ENCODE data around the gene TST.
A peak's percentile ranks its signal among the peaks of the same experiment; 100 is the strongest.

Gene TST

DNA sequence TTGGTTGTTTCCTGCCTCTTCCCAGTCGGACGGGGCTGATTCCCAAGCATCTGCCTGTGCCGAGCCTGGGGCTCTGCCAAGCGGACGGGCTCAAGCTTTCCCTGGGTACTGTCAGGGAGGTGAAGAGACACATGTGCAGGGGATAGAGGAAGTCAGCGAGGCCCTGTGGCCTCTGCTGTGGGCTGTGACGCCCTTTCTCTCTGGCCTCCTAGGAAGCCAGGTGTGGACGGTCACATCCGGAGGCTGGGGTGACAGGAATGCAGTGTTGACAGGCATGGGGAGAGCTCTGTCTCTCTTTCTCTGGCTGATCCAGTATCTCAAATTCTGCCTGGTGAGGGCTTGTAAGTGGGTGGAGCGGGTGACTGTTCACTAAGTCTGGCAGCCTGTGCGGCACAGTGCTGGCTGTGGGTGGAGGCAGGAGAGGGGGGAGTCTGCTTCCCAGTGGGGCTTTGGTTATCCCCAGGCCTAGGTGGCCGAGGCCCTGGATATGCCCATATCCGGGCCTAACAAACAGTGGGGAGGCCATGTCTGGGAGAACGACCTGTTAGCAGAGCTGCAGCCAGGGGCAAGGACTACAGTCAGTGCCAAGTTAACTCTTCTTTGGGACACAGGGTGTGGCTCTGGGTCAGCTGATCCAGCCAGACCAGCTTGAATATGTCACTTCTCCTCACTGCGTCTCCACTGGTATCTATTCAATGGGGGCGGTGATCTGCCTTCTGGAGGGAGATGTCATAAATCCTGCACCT is 34.2 kb upstream of the TST start:
- no peak for DNase-seq (ENCODE audit: low read depth in 2 of 2)

DNA sequence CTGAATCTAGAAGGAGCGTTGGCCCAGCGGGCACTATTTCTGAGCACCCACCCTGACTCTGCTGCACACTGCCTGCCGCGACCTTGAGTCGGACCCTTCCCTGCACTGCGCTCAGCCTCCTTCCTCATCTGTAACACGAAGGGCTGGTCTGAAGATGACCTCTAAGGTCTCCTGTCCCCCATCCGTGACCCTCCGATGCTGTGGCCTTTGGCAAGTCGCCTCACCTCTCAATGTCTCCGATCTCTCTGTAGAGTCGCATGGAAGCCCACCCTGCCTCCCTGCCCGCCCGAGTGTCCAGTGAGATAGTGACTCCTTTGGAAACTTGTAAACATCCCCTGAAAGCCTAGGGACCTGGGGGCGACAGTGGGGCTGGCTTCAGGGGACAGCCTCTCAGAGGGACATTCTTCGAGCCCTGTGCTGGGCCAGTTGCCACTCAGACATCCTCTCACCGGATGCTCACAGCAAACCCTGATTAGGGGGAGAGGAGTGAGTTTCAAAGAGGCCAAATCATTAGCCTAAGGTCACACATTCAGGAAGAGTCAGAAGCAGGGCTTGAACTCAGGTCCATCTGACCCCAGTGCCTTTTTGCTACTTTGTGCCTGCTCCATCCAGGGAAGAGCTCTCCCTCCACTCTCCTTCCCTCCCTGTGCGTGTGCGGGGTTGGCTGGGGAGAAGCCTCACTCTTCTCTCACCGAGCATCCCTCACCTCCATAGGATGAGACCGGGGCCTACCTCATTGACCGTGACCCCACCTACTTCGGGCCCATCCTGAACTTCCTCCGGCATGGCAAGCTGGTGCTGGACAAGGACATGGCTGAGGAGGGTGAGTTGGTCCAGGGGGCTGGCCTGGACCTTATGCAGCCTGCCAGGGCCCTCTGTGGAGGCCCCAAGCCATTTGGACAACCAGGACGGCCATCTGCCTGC is 33.4 kb upstream of the TST start:
- no peak for DNase-seq (ENCODE audit: low read depth in 2 of 2)

DNA sequence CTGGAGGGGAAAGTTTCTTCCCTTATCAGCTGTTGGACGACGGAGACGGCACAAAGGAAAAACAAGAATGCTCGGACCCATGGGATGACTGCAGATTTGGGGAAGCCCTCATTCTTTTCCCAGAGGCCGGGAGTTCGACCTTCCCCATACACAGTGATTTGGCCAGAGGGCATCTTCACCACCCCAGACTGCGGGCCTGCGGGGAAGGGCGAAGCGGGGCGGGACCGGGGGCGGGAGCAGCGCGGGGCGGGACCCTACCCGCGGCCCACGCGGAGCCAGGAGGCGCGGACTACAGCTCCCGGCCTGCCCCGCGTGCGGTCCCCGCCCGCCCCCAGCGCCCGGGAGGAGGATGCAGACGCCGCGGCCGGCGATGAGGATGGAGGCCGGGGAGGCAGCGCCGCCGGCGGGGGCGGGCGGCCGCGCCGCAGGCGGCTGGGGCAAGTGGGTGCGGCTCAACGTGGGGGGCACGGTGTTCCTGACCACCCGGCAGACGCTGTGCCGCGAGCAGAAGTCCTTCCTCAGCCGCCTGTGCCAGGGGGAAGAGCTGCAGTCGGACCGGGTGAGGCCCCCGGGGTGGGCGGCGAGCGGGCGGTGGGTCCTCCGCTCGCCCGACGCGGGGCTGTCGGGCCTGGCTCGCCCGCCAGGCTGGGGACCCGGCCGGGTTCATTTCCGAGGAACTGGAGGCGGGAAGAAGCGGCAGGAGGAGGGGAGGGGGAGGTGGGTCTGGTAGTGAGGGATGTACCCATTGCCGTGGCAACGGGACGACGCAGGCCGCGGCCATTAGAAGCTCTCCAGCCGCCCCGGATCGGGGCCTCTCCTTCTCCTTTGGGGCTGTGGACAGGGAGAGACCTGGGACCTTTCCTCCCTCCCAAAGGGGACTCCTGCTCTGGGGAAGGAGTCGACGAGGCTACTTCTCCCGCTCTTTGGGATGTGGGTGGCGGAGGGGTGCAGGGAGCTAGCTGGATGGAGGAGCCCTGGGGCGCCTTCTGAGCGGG is 32.4 kb upstream of the TST start, which contains the start of gene KCTD17:
Gene KCTD17 (plus strand): TSS at position 352 of the 995 bp plus-strand sequence. CDS start 19 bp downstream, at position 371.
- peak; percentile 77 for DNase-seq (ENCODE audit: low read depth in 2 of 2)

DNA sequence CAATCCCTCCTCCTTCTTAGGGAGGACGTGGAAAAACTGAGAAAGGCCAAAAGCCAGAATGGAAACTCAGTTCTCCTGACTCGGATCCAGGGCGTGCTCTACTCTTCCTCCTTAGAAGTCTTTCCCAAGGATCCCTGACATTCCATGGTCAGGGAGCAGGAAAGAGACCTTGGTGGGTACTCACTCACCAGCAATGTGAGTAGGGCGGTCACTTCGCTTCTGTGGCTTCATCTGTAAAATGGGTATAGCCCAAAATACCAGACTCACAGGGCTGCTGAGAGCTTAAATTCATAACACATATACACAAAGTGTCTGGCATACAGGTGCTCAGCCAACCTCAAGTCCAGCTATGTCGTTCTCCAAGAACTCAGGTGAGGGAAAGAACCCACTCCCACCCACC is 31.7 kb upstream of the TST start:
- no peak for DNase-seq (ENCODE audit: low read depth in 2 of 2)

DNA sequence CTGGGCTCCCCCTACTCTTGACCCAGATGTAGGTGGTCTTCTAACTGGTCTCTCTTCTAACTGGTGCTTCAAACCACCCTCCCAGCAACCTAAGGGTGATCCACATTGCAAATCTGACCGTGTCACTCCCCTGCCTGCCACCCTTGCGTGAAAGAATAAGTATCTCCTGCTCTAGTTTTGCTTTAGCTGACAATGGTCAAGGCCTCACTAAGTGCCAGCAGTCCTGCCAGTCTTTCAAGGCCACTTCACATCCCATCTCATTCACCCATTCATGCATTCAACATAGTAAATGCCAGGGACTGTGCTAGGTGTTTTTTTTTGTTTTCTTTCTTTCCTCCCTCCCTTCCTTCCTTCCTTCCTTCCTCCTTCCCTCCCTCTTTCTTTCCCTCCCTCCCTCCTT is 30.0 kb upstream of the TST start:
- DNase-seq (ENCODE audit: low read depth in 2 of 2), result no peak

DNA sequence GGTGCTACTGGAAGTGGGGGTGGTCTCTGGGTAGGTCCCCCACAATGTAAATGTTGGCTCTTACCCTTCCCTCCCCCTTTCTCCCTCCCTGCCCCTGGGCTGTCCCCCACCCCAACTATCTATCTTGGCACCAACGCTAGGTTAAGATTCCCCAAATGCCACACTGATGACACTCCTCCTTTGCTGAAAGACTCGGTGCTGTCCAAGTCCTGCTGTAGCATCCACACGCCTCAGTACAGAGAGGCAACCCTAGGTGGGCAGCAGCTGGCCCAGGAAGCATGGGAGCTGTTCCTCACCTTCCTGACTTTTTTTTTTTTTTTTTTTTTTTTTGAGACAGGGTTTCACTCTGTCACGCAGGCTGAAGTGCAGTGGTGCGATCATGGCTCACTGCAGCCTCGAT is 28.9 kb upstream of the TST start:
- DNase-seq (ENCODE audit: low read depth in 2 of 2), result no peak

DNA sequence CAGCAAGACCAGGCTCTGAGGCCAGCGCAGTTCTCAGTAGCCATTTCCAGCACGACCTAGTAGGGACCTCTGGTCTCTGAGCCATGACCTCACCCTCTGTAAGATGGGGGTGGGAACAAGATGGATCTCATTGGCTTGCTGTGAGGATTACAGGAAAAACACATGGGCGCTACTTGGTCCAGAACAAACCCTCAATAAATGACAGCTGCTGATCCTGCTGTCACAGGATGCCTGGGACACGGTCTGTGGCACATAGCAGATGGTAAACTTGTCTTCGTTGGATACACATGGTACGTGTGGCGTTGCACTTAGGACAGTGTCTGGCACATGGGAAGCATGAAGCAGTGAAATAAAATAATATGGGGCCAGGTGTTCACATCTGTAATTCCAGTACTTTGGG is 27.8 kb upstream of the TST start:
- DNase-seq (ENCODE audit: low read depth in 2 of 2), result no peak

DNA sequence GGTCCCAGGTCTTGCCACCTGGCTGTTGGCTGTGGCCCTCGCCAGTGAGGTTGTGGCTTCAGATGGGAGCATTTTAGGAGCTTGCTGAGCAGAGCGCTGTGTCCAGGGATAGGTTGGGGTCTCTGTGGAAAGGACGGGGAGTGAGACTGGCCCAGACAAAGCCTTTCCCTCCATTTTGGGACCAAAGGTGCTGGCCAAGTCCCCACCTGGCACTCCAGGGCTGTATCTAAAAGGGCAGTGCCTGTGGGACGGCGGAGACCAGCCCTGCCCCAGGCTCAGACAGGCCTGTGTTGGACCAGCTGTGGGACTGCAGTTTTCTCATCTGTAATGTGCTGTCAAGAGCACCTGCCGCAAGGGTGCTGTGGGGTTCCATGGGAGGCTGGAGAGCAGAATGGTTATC is 27.3 kb upstream of the TST start:
- DNase-seq (ENCODE audit: low read depth in 2 of 2), result no peak

DNA sequence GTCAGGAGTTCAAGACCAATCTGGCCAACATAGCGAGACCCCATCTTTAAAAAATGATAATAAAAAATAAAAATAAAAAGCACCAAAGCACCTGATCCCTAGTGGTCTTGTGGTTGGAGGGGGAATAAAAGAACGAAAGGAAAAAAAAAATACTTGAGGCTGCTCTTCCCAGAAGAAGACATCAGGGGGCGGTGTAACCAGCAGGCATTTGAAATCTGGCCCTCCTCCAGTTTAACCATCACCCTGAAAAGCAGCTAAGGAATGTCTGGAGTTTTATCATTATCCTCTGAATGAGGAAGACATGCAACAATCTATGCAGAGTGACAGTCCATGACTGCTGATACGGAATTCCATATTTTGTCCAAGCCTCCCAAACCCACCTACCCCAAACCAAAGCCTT is 26.7 kb upstream of the TST start:
- DNase-seq (ENCODE audit: low read depth in 2 of 2), result no peak

DNA sequence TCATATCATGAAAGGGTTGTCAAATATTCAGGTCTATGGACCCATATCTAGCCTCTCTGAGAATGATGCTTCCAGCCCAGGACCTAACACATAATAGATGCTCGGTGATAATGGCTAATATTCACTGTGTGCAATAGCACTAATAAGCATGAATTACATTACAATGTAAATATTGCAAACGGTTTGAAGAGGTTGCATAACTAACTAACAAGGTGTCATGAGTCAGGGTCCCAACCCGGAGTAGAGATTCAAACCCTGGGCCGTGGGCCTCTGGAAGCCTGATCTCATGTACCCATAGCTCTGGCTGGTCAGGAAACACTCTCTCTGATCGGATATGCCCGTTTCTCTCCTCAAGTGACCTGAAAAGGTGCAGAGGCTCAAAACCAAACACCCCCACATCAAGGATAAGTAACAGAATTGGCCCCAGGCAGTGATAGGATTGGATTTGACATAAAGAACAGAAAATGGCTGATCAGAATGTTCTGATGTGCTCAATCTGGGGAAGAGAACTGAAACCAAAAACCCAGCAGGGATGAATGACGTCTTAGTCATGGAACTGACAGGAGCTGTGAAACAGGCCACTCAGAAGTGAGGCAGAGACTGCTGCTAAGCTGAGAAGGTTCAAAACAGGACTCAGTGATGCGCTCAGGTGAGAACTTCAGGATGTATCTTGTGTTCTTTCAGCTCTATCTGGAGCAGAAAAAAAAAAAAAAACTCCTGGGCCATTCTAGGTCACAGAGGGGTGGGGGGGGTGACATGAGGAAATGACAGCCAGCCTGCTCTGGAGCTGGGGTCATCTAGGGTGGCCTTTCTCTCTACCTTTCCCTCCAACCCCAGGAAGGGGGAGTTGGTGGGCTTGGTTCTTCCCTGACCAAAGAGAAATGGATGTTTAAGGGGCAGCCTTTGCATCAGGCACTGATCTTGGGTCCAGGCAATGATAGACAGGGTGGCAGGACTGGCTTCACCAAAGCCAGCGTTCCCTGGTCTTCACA is 25.7 kb upstream of the TST start:
- peak in 1 of 2 donors; percentile 14 for DNase-seq (ENCODE audit: low read depth in 2 of 2)

DNA sequence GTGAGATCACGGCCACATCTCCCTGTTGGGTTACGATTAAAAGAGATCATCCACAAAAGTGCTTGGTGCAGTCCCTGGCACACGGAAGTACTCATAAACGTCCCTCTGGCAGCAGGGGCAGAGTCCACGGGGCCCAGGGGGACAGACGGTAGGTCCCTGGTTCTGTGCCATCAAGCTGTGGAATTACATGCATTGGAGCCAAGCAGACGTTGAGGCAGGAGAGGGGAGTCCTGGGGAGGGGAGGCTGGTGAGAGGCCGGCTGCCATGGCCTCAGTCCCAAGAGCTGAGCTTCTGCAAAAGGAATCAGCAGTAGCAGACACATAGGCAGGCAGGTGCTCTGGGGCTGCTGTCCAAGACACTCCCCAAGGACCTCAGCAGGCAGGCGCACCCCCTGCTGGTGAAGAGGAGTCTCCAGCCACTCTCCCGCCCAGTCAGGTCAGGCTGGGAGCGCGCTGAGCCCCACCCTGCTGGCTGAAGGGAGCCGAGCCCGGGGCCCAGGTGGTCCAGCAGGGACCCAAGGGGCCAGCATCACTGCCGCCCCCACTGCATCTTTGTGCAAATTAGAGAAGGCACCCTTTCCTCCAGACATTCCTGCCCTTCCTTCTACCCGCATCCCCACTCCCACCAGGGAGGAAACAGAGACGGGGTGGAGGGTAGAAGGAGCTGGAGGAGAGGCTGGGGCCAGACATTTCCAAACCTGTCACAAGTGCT is 24.7 kb upstream of the TST start:
- DNase-seq (ENCODE audit: low read depth in 2 of 2), result peak in 1 of 2 donors; percentile 45

DNA sequence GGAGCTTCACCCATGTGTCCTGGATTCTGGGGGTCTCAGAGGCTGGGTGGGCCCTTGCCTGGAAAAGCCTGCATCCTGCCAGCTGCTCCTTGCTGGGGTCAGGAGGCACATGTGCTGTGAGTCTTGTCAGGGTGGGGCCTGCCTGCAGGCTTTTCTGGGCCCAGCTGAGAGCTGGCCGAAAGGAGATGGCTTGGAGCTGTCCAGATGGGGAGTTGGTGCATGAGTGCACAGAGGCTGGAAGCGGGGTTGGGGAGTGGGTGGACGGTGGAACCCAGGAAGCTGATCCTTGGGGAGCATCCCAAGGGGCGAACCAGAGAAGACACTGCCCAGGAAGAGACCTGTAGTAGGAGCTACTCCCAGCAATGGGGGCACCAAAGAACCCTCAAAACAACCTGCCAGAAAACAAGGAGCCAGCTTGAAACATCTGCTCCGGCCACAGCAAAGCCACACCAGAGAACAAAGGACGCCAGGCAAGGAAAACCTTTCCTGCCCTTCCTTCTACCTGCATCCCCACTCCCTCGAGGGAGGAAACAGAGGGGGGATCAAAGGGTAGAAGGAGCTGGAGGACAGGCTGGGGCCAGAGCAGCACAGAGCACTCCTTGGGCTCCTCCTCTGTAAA is 24.1 kb upstream of the TST start:
- no peak for DNase-seq (ENCODE audit: low read depth in 2 of 2)

DNA sequence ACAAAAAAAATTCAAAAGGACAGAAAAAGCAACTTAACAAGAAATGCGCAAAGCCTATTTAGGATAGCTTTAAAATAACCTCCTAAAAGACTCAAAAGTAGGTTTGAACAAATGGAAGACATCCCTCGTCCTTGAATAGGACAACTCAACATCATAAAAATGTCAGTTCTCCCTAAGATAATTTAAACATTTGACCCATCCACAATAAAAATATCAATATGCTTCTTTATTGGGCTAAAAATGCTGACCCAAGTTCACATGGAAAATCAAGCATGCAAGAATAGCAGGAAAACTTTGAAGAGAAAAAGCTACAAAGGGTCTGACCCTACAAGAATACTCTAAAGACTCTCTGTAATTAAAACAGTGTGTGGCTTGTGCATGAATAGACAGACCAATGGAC is 20.2 kb upstream of the TST start:
- no peak for DNase-seq (ENCODE audit: low read depth in 2 of 2)

DNA sequence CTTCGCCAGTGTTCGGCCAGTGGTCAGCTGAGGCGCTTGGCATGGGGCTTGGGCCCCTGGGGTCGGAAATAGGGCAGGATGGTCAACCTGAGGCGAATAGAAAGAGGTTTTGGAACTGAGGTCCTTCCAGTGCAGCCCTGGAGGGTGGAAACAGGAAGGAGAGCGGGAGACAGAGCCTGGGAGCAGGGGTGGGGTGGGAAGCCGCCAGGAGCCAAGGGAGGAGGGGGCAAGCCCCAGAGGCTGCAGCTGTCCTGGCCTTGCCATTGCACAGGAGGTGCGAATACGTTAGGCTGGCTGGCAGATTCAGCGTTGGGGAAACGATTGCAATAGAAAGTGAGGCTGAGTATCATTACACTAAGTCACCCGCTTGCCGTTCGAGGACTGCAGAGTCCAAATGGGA is 18.4 kb upstream of the TST start:
- DNase-seq (ENCODE audit: low read depth in 2 of 2), result no peak

DNA sequence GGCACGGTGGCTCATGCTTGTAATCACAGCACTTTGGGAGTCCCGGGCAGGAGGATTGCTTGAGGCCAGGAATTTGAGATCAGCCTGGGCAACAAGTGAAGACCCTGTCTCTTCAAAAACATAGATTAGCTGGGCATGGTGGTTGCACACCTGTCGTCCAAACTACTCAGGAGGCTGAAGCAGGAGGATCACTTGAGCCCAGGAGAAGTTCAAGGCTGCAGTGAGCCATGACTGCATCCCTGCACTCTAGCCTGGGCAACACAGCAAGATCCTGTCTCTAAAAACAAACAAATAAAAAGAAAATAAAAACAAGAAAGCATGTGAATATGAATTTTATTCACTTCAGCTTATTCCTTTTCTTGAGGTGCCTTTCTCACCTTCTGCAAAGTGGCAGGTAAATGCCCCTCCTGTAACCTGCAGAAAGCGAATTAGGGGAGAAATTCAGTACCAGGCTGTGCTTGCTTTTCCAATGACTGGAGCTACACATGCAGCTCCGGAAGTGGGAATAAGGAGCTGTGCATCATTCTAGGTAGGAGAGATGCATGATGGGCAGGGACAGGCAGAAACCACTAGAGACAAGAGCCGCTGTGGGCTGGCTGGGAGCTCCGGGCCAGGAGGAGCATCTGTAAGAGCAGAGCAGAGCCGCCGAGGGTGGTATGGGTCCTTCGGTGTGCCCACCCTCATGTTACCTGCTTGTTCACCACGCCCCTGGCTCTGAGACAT is 17.6 kb upstream of the TST start:
- DNase-seq (ENCODE audit: low read depth in 2 of 2), result no peak

DNA sequence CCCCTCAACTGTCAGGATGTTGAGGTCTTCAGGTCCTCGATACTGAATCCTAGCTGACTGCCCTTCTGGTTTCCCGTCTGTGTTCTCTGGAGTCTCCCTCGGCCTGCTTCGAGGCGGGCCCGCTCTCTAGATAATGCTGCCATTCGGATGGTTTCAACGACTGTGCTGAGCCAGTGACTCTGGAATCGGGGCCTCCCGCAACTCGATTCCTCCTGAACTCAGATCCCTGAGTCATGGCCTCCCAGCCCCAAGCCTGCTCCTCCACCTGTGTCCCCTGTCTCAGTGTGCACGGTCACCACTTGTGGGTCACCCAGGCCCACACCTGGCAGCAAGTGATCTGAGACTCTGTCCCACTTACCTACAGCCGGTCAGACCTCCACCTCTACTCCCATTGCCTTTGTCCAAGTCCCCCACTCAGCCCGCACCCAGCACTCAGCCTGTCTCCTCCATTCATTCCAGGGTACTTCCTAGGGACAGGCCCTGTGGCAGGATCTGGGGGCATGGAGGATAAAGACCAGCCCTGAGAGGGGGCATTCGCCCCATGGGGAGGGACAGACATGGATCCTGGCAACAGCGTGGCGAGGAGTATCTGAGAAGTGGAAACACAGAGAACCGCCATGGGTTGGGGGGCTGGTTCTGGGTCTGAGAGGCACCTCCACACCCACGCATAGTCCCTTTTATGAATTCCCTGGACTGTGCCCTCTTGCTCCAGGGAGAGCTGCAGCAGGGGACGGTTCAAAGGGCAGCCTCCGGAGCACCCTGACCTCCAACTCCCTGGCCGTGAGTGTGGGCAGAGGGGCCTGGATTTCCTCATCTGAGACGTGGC is 14.6 kb upstream of the TST start:
- DNase-seq (ENCODE audit: low read depth in 2 of 2), result no peak

DNA sequence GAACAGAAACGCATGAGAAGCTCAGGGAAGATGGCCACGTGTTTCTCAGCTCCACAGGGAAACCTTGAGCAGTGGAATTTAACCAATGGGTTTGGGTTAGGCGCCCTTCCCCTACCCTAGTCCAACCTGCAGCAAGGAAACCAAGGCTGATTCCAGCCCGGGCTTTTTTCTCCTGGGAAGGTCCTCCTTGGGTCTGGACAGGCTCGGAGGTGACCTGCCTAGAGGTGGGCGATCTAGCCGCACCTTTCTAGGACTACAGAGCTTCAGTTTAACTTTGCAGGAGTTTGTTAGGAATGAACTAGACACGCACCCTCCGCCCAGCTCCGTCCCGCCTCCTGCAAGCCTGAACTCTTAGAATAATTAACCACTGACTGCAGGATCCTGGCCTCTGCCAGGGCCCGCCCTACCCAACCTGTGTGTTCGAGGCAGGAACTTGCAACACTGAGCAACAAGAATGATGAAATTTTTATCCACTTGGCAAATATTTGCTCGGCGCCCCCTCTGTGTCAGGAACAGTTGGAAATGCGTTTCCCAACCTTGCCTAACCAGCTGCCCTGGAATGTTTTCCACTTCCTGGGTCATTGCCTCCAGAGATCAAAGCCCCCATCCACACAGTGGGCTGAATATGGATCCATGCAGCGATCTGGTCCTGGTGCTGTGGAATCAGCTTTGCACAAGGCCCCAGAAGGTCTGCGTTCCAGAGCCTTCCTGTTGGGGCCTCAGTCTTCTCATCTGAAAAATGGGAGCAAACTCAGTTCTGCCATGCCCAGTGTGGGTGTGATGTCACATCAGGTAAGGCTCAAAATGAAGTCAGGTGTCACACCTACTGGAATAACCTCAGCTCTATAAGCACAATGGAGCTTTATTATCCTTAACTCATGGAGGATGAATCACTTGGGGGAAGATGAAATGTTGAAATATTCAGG is 13.6 kb upstream of the TST start:
- no peak for DNase-seq (ENCODE audit: low read depth in 2 of 2)
